Testis (tissue), 3 donors: ENCODE measurements around the gene ALX3. TPM values are rescaled to one million over a fixed set of nuclear protein-coding genes. Genes with fewer than 3 reads are reported as not detected.

ENCODE experiments used
- DNase-seq: peaks from one replicate; pipeline ENCODE4 v3.0.0-alpha.2; 2019
- H3K27ac ChIP-seq, 2 donors: fragments of 200-600 bp; sonication (generic); one replicate each; pipeline ENCODE4 v1.5.1; 2019
- H3K27me3 ChIP-seq: fragments of 200-600 bp; sonication (generic); one replicate; pipeline ENCODE4 v1.5.1; 2019
- H3K36me3 ChIP-seq: fragments of 200-600 bp; sonication (generic); one replicate; pipeline ENCODE4 v1.5.1; 2017; ENCODE audit warnings: low read depth; ENCODE audit errors: missing control alignments
- H3K4me1 ChIP-seq: fragments of 200-600 bp; sonication (generic); one replicate; pipeline ENCODE4 v1.5.1; 2019
- H3K4me3 ChIP-seq, 2 donors: fragments of 200-600 bp; sonication (generic); one replicate each; pipeline ENCODE4 v1.5.1; 2017 to 2019
- H3K9me3 ChIP-seq: fragments of 200-600 bp; sonication (generic); one replicate; pipeline ENCODE4 v1.5.1; 2017
- POLR2A ChIP-seq: fragments of 450-650 bp; IDR thresholded peaks from one replicate; pipeline ENCODE4 v1.6.1; 2017; ENCODE audit warnings: antibody characterized with exemption, mild to moderate bottlenecking, moderate library complexity
- WGBS, 2 donors: methylation state at CpG; one replicate each; pipeline ENCODE4 v1.1.5; 2018; 5-methylcytosine and 5-hydroxymethylcytosine counted together
- intact Hi-C: fragments of 100-400 bp; cut with DNase I; formaldehyde crosslinking; loops from one replicate; pipeline ENCODE4 v1.15.1; 2023; ENCODE audit warnings: low total_unique reads
- polyA plus RNA-seq: library from polyadenylated mRNA; stranded (reverse); fragments of 350-450 nt; fragmentation: Illumina TruSeq; extraction: RNeasy Lipid Tissue Mini Kit (QIAGEN cat#74804); gene quantifications from one replicate; pipeline ENCODE4 v1.2.3, GENCODE V29; 2014; ENCODE audit warnings: low read depth, low replicate concordance; ENCODE audit not compliant: insufficient read depth
- total RNA-seq, 2 donors: library from RNA; depleted of rRNA; stranded (reverse); fragments of >200 nt; gene quantifications; one replicate each; pipeline ENCODE4 v1.2.3, GENCODE V29; 2016
- TF ChIP-seq, protein P1 (sequence below), 3 experiments: fragments of 450-650 bp in 2 of 3; fragments of 200-600 bp in 1 of 3; sonication (generic) in 1 of 3; IDR thresholded peaks; one replicate each; pipeline ENCODE4 v1.5.1; 2016 to 2019; ENCODE audit warnings: antibody characterized with exemption in 3 of 3, mild to moderate bottlenecking in 2 of 3, moderate library complexity in 1 of 3

Gene ALX3
- total and polyA plus RNA-seq, 3 donors from 2014 or later, result 0.31 to 0.79 (median 0.49) TPM

DNA sequence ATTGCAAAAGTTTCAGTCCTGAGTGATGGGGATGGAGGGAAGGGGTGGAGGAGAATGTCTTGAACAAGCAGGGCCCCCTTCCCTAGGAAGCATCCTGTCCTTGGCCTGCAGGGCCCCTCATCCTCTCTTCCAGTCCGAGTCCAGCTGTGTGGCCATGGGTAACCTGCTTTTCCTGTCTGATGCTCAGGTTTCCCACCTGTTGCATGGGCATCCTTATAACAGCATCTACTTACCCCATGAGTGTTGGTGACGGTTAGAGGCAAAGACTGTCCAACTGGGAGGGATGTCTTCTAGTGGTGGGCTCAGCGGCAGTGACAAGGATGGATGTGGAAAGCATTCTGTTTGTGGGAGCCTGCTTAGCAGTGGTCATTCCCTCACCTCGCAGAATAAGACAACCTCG is 43.7 kb upstream of the ALX3 start:
- H3K9me3 ChIP-seq, result no peaks in the 10 kb centered on the region
- WGBS, 2 donors, result 70 to 82% methylated on average over 2 to 5 of the region's 5 CpGs
- H3K27me3 ChIP-seq, result no peaks in the 10 kb centered on the region
- no peak overlapping the region for H3K27ac ChIP-seq
- DNase-seq, result no peak
- TF ChIP-seq, protein P1, sequence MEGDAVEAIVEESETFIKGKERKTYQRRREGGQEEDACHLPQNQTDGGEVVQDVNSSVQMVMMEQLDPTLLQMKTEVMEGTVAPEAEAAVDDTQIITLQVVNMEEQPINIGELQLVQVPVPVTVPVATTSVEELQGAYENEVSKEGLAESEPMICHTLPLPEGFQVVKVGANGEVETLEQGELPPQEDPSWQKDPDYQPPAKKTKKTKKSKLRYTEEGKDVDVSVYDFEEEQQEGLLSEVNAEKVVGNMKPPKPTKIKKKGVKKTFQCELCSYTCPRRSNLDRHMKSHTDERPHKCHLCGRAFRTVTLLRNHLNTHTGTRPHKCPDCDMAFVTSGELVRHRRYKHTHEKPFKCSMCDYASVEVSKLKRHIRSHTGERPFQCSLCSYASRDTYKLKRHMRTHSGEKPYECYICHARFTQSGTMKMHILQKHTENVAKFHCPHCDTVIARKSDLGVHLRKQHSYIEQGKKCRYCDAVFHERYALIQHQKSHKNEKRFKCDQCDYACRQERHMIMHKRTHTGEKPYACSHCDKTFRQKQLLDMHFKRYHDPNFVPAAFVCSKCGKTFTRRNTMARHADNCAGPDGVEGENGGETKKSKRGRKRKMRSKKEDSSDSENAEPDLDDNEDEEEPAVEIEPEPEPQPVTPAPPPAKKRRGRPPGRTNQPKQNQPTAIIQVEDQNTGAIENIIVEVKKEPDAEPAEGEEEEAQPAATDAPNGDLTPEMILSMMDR (IDR thresholded peaks at IDR 0.05), result no peak
- TF ChIP-seq POLR2A, result no peak
- H3K36me3 ChIP-seq, result no peaks in the 10 kb centered on the region
- H3K4me1 ChIP-seq, result peaks cover 4% of the 10 kb centered on the region
- H3K4me3 ChIP-seq, result no peak overlapping the region
- intact Hi-C loops, result no loop called here

DNA sequence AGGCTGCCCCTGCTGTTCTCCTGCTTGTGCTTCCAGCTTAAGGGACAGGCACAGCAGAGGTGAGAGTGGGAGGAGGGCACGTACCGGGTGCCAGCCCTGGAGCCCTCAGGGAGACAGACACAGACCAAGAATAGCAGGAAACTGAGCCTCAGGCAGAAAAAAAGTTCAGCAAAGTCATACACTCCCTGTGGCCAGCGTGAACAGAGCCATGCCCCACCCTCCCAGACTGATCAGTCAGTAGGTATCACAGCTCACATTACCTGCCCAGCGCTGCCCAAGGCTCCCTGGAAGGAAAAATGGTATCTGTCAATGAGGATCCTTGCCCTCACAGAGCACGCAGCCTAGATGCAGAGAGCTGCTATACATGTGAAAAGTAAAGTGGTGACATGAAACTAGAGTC is 43.1 kb upstream of the ALX3 start:
- Histone ChIP-seq H3K4me3 (no peak overlapping the region), H3K27me3 (no peaks in the 10 kb centered on the region), H3K4me1 (peaks cover 4% of the 10 kb centered on the region), H3K27ac (no peak overlapping the region), H3K36me3 (no peaks in the 10 kb centered on the region), H3K9me3 (no peaks in the 10 kb centered on the region)
- intact Hi-C loops, result no loop called here
- DNase-seq, result no peak
- TF ChIP-seq POLR2A, result no peak
- TF ChIP-seq, protein P1 (IDR thresholded peaks at IDR 0.05), result no peak
- WGBS, 2 donors, result 71 to 80% methylated on average over 5 of the region's 5 CpGs

DNA sequence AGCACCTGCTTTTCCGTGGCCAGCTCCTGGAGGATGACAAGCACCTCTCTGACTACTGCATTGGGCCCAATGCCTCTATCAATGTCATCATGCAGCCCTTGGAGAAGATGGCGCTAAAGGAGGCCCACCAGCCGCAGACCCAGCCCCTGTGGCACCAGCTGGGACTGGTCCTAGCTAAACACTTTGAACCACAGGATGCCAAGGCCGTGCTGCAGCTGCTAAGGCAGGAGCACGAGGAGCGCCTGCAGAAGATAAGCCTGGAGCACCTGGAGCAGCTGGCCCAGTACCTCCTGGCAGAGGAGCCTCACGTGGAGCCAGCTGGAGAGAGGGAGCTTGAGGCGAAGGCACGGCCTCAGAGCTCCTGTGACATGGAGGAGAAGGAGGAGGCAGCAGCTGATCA is 42.2 kb upstream of the ALX3 start:
- Histone ChIP-seq H3K9me3 (no peaks in the 10 kb centered on the region), H3K27me3 (no peaks in the 10 kb centered on the region), H3K27ac (no peak overlapping the region), H3K4me3 (no peak overlapping the region), H3K36me3 (no peaks in the 10 kb centered on the region), H3K4me1 (peaks cover 4% of the 10 kb centered on the region)
- intact Hi-C loops, result no loop called here
- DNase-seq, result no peak
- 73 to 77% methylated on average over 3 to 9 of the region's 9 CpGs for WGBS, 2 donors
- TF ChIP-seq, protein P1 (IDR thresholded peaks at IDR 0.05), result no peak
- TF ChIP-seq POLR2A, result no peak

DNA sequence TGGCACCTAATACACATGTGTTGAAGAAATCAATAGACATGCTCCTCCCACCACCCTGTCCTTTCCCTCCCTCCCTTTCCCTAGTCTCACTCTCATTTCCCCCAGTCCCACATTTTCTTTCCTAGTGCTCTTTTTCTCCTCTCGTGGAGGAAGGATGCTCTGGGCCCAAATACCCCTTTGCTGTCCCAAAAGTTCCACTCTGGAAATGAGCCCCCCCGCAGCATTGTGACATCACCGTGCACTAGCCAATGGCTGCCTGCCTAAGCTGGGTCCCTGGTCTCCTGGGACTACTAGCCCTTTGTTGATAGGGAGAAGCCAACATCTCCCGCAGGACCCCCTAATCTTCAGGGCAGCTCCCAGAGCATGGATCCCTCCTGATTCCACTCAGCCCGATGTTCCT is 41.7 kb upstream of the ALX3 start, which contains the start of gene UBL4B:
UBL4B (plus strand) TSS at position 301 of the 400 bp plus-strand sequence; CDS start at position 393, 92 bp downstream.
- Histone ChIP-seq H3K9me3 (no peaks in the 10 kb centered on the region), H3K4me1 (peaks cover 4% of the 10 kb centered on the region), H3K27ac (no peak within 1 kb of the TSS), H3K36me3 (no peaks in the 10 kb centered on the region), H3K27me3 (no peaks in the 10 kb centered on the region), H3K4me3 (no peak within 1 kb of the TSS)
- WGBS, 2 donors, result 85 to 93% methylated on average over 5 of the region's 5 CpGs
- intact Hi-C loops, result no loop called here
- no peak for DNase-seq
- TF ChIP-seq, protein P1 (IDR thresholded peaks at IDR 0.05), result no peak
- no peak for TF ChIP-seq POLR2A

DNA sequence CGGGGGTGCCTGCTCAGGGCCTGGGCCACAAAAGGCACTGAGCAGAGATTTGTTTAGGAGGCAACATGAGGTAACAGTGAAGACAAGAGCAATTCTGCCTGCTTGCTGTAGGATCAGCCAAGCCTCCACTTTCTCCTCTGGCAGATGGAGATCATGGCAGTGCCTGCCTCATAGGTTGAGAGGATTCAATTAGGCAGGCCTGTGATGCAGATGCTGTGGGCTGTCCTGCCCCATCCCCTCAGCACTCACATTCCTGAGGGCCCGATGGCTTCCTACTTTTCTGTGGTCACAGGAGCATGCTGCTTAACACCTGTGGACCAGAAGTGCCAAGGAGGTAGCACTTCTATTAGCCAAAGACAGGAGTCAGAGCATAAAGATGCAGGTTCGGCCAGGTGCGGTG is 40.6 kb upstream of the ALX3 start:
- no peaks in the 10 kb centered on the region for H3K36me3 ChIP-seq
- intact Hi-C loops, result no loop called here

More for the DNA sequence above, 40.6 kb upstream of the ALX3 start:
- TF ChIP-seq, protein P1 (IDR thresholded peaks at IDR 0.05), result no peak
- no peak for TF ChIP-seq POLR2A
- no peaks in the 10 kb centered on the region for H3K27me3 ChIP-seq
- H3K9me3 ChIP-seq, result no peaks in the 10 kb centered on the region
- no peak overlapping the region for H3K4me3 ChIP-seq
- peaks cover 4% of the 10 kb centered on the region for H3K4me1 ChIP-seq
- 90 to 93% methylated on average over 4 of the region's 4 CpGs for WGBS, 2 donors
- H3K27ac ChIP-seq, result no peak overlapping the region
- no peak for DNase-seq
